Urinary bladder (tissue), 4 donors: ENCODE data around the gene LRP2BP. TPM values are rescaled to one million over a fixed set of nuclear protein-coding genes. Genes with fewer than 3 reads are reported as not detected.
A peak's percentile ranks its signal among the peaks of the same experiment; 100 is the strongest.

Experiments used
- DNase-seq: peaks from one replicate; pipeline ENCODE4 v3.0.0-alpha.2; 2015; ENCODE audit errors: extremely low spot score
- H3K27ac ChIP-seq: one replicate; pipeline ENCODE4 v1.5.1; 2013; ENCODE audit warnings: low read depth, mild to moderate bottlenecking, moderate library complexity
- H3K36me3 ChIP-seq: one replicate; pipeline ENCODE4 v1.6.1; 2013; ENCODE audit warnings: mild to moderate bottlenecking, moderate library complexity; ENCODE audit not compliant: insufficient read depth
- H3K4me1 ChIP-seq: one replicate; pipeline ENCODE4 v1.6.1; 2013; ENCODE audit warnings: mild to moderate bottlenecking, moderate library complexity; ENCODE audit not compliant: insufficient read depth
- H3K4me3 ChIP-seq: one replicate; pipeline ENCODE4 v1.5.1; 2013; ENCODE audit warnings: low read depth, low read length
- WGBS: extraction: QIAGEN DNeasy Blood & Tissue Kit; methylation state at CpG from one replicate; pipeline ENCODE4 v1.1.7; 2013; 5-methylcytosine and 5-hydroxymethylcytosine counted together
- polyA plus RNA-seq: library from polyadenylated mRNA; stranded (reverse); fragments of 200-250 nt; gene quantifications from one replicate; pipeline ENCODE4 v1.2.3, GENCODE V29; 2013
- total RNA-seq: library from RNA; depleted of rRNA; stranded (reverse); fragments of >200 nt; gene quantifications from one replicate; pipeline ENCODE4 v1.2.3, GENCODE V29; 2014
- donor health status: healthy with polysubstance abuse.
- donor health status: healthy.

Gene LRP2BP
- total RNA-seq (5.4 TPM), polyA plus RNA-seq (0.41 TPM)

GRCh38 chr4:185395238-185395955, at the start of gene LRP2BP:
Gene LRP2BP, minus strand, starts transcription at chr4:185395924. Its CDS starts 17,738 bp downstream, at chr4:185378186.
- Histone ChIP-seq H3K27ac (peak within 1 kb of the TSS; percentile 99), H3K4me3 (peak within 1 kb of the TSS; percentile 64), H3K4me1 (no peaks in the 10 kb centered on the region), H3K36me3 (peaks cover 2% of the 10 kb centered on the region)
- 4% methylated on average over 12 of the region's 12 CpGs for WGBS
- DNase-seq: peak; percentile 83

- DNase-seq: no peak
- Histone ChIP-seq H3K27ac (no peak overlapping the region), H3K4me3 (no peak overlapping the region), H3K4me1 (no peaks in the 10 kb centered on the region), H3K36me3 (no peaks in the 10 kb centered on the region)
- 84% methylated on average over 2 of the region's 2 CpGs for WGBS
These were observed 49.5 kb upstream of the LRP2BP start for GRCh38 chr4:185445209-185445608.

- H3K4me1 ChIP-seq: no peaks in the 10 kb centered on the region
- WGBS: 95% methylated on average over 2 of the region's 2 CpGs
- no peak overlapping the region for H3K27ac ChIP-seq
- DNase-seq: no peak
- H3K4me3 ChIP-seq: no peak overlapping the region
- no peaks in the 10 kb centered on the region for H3K36me3 ChIP-seq
These were observed 45.8 kb upstream of the LRP2BP start for GRCh38 chr4:185441479-185441878.

GRCh38 chr4:185437809-185438208, 42.1 kb upstream of the LRP2BP start:
- no peak for DNase-seq
- H3K36me3 ChIP-seq: no peaks in the 10 kb centered on the region
- H3K4me1 ChIP-seq: no peaks in the 10 kb centered on the region
- H3K27ac ChIP-seq: no peak overlapping the region
- H3K4me3 ChIP-seq: no peak overlapping the region

GRCh38 chr4:185435466-185435865, 39.7 kb upstream of the LRP2BP start:
- Histone ChIP-seq H3K27ac (no peak overlapping the region), H3K4me3 (no peak overlapping the region), H3K36me3 (no peaks in the 10 kb centered on the region), H3K4me1 (no peaks in the 10 kb centered on the region)
- no peak for DNase-seq

GRCh38 chr4:185429660-185430059, 33.9 kb upstream of the LRP2BP start:
- DNase-seq: no peak
- 53% methylated on average over 5 of the region's 5 CpGs for WGBS
- no peaks in the 10 kb centered on the region for H3K36me3 ChIP-seq

GRCh38 chr4:185426960-185427688, 31.4 kb upstream of the LRP2BP start:
- Histone ChIP-seq H3K4me3 (no peak overlapping the region), H3K4me1 (no peaks in the 10 kb centered on the region), H3K36me3 (no peaks in the 10 kb centered on the region), H3K27ac (no peak overlapping the region)
- no peak for DNase-seq
- WGBS: 91% methylated on average over 22 of the region's 22 CpGs

More at GRCh38 chr4:185429660-185430059, 33.9 kb upstream of the LRP2BP start:
- Histone ChIP-seq H3K4me1 (no peaks in the 10 kb centered on the region), H3K27ac (no peak overlapping the region), H3K4me3 (no peak overlapping the region)

GRCh38 chr4:185425647-185426352, 30.1 kb upstream of the LRP2BP start, which contains the start of gene UFSP2:
Gene UFSP2, minus strand, starts transcription at chr4:185425964. Its CDS starts 96 bp downstream, at chr4:185425868.
- DNase-seq: peak; percentile 87
- Histone ChIP-seq H3K36me3 (no peaks in the 10 kb centered on the region), H3K4me3 (peak within 1 kb of the TSS; percentile 51), H3K27ac (peak within 1 kb of the TSS; percentile 96), H3K4me1 (no peaks in the 10 kb centered on the region)
- WGBS: under 1% methylated on average over 66 of the region's 66 CpGs

- peak overlapping the region; percentile 96 for H3K27ac ChIP-seq
- DNase-seq: peak; percentile 37
- no peaks in the 10 kb centered on the region for H3K36me3 ChIP-seq
- no peaks in the 10 kb centered on the region for H3K4me1 ChIP-seq
- peak overlapping the region; percentile 51 for H3K4me3 ChIP-seq
- WGBS: 14% methylated on average over 13 of the region's 13 CpGs
These were observed 29.4 kb upstream of the LRP2BP start for GRCh38 chr4:185424905-185425646.

- Histone ChIP-seq H3K27ac (no peak overlapping the region), H3K4me3 (no peak overlapping the region), H3K36me3 (peaks cover 2% of the 10 kb centered on the region), H3K4me1 (no peaks in the 10 kb centered on the region)
- no peak for DNase-seq
- WGBS: 42% methylated on average over 2 of the region's 2 CpGs
These were observed 25.8 kb upstream of the LRP2BP start for GRCh38 chr4:185421366-185422124.

- no peaks in the 10 kb centered on the region for H3K4me1 ChIP-seq
- no peak overlapping the region for H3K27ac ChIP-seq
- no peak overlapping the region for H3K4me3 ChIP-seq
- DNase-seq: no peak
- H3K36me3 ChIP-seq: peaks cover 6% of the 10 kb centered on the region
These were observed 21.2 kb upstream of the LRP2BP start for GRCh38 chr4:185416955-185417354.

- DNase-seq: no peak
- WGBS: 85% methylated on average over 5 of the region's 5 CpGs
- Histone ChIP-seq H3K4me3 (no peak overlapping the region), H3K4me1 (no peaks in the 10 kb centered on the region), H3K36me3 (peaks cover 6% of the 10 kb centered on the region), H3K27ac (no peak overlapping the region)
These were observed 16.7 kb upstream of the LRP2BP start for GRCh38 chr4:185412412-185412811.

GRCh38 chr4:185411849-185412248, 16.1 kb upstream of the LRP2BP start:
- no peak overlapping the region for H3K27ac ChIP-seq
- no peaks in the 10 kb centered on the region for H3K4me1 ChIP-seq
- H3K4me3 ChIP-seq: no peak overlapping the region
- peaks cover 4% of the 10 kb centered on the region for H3K36me3 ChIP-seq
- no peak for DNase-seq
- WGBS: 82% methylated on average over 5 of the region's 5 CpGs
